Measurements from ENCODE around the gene POLR3H. TPM values are rescaled to one million over a fixed set of nuclear protein-coding genes. Genes with fewer than 3 reads are reported as not detected.

Gene POLR3H
- total and polyA plus RNA-seq, 2 of the 4 experiments (the other 2 are of a cell fraction) = 37.8 to 67.8 TPM

- H3K27me3 ChIP-seq (ENCODE audit: control insufficient read depth, insufficient read depth, low read length) = no peaks in the 10 kb centered on the region
- no peak overlapping the region for H4K91ac ChIP-seq (ENCODE audit: insufficient read depth, low read depth, low read length)
- peaks cover 32 to 82% of the 10 kb centered on the region in 2 experiments for H3K79me1 ChIP-seq (ENCODE audit: low read depth in 1 of 2, low read length in 2 of 2)
- dilution Hi-C loops (cut with HindIII; ENCODE audit: low sequenced_read_pairs, unreplicated experiment) = no loop called here
- peaks cover 63% of the 10 kb centered on the region for H4K20me1 ChIP-seq (ENCODE audit: insufficient read depth, low read length)
- POLR2A ChIA-PET (ENCODE audit: unreplicated experiment) = no interaction called here
- H3K56ac ChIP-seq (ENCODE audit: extremely low read depth, insufficient read depth, low read length) = no peak overlapping the region
- H2BK5ac ChIP-seq (ENCODE audit: low read depth, low read length, poor library complexity, severe bottlenecking) = no peak overlapping the region
- H2BK15ac ChIP-seq (ENCODE audit: low read depth, low read length) = no peak overlapping the region
- H2AK5ac ChIP-seq (ENCODE audit: low read depth, low read length) = no peak overlapping the region
- peaks cover 10% of the 10 kb centered on the region for H3K9me1 ChIP-seq (ENCODE audit: insufficient read depth, low read length)
- no peak overlapping the region for H4K5ac ChIP-seq (ENCODE audit: low read depth, low read length)
- ATAC-seq (ENCODE audit: low read depth) = peak; percentile 66
- H2BK120ac ChIP-seq (ENCODE audit: low read depth, low read length) = no peak overlapping the region
- H3K4me2 ChIP-seq (ENCODE audit: low read depth, low read length) = no peak overlapping the region
- no peak overlapping the region for H3K9ac ChIP-seq (ENCODE audit: low read depth, low read length)
- H3K4me3 ChIP-seq (ENCODE audit: insufficient read depth, low read depth, low read length) = no peak overlapping the region
- intact Hi-C loops (cut with micrococcal nuclease) = no loop called here
- H3K18ac ChIP-seq (ENCODE audit: low read depth, low read length) = no peak overlapping the region
- WGBS, 2 experiments (ENCODE audit: extremely low coverage in 2 of 2, insufficient read length in 1 of 2) = 69% methylated on average over 4 of the region's 8 CpGs; no CpG with 5 or more reads in 1 of the 2 experiments
- in situ Hi-C loops (cut with MboI; ENCODE audit: low sequenced_read_pairs) = no loop called here
- no peak overlapping the region for H2AK9ac ChIP-seq (replicated peaks; ENCODE audit: low read depth, low read length, poor library complexity)
- no peak overlapping the region for H2BK20ac ChIP-seq (ENCODE audit: low read depth, low read length)
- no peak overlapping the region for H3K4ac ChIP-seq (ENCODE audit: low read depth, low read length)
- DNase-seq = peak; percentile 70
- H3K23ac ChIP-seq (ENCODE audit: low read depth, low read length) = peak overlapping the region; percentile 24; the same call in 1 of the 2 replicates
- peaks cover 17% of the 10 kb centered on the region for H3K4me1 ChIP-seq (ENCODE audit: control insufficient read depth, insufficient read depth, low read length)
- H3K36me3 ChIP-seq (ENCODE audit: control insufficient read depth, insufficient read depth, low read length) = no peaks in the 10 kb centered on the region; the same call in 1 of the 2 replicates
- no peak overlapping the region for H3K27ac ChIP-seq (ENCODE audit: insufficient read depth, low read length)
- CTCF ChIA-PET = interaction anchor here (0.9 kb wide), 1 partner anchor 30 kb away, joined by 3 read pairs; no protein-coding TSS in a partner anchor
- no peak overlapping the region for H4K8ac ChIP-seq (ENCODE audit: low read depth in 2 of 2, low read length in 2 of 2)
- H3K14ac ChIP-seq (replicated peaks; ENCODE audit: low read depth, low read length) = no peak overlapping the region
- H3K9me3 ChIP-seq (ENCODE audit: control insufficient read depth, insufficient read depth, low read length) = no peaks in the 10 kb centered on the region
- no TSS peak for BruUV-seq (replicated peaks)
- no peak overlapping the region for H2AFZ ChIP-seq (replicated peaks; ENCODE audit: low read length, poor library complexity)
- no peak for TF ChIP-seq FOS (IDR thresholded peaks at IDR 0.05; ENCODE audit: low read depth, low read length)
- TF ChIP-seq MXI1 (IDR thresholded peaks at IDR 0.05; ENCODE audit: borderline replicate concordance, low read depth, low read length) = peak; percentile 34; the same call in 1 of the 2 replicates
These were observed 57.0 kb downstream of the POLR3H start for GRCh38 chr22:41487037-41487935.
